Measurements from ENCODE around the gene SPPL3. TPM values are rescaled to one million over a fixed set of nuclear protein-coding genes. Genes with fewer than 3 reads are reported as not detected.

The SPPL3 gene
- total RNA-seq, 1 donor from 2014 or later = 40.3 TPM

- TF ChIP-seq CTCF (IDR thresholded peaks at IDR 0.05) = no peak
- Mint-ChIP-seq H3K36me3 (ENCODE audit: low read depth) (no peaks in the 10 kb centered on the region), H3K27ac (no peak overlapping the region), H3K4me3 (no peak overlapping the region), H3K9me3 (no peaks in the 10 kb centered on the region), H3K4me1 (no peaks in the 10 kb centered on the region), H3K27me3 (no peaks in the 10 kb centered on the region)
- POLR2A ChIA-PET = interaction anchor here (1.1 kb wide), 1 partner anchor 62 kb away, joined by 4 read pairs; no protein-coding TSS in a partner anchor
- intact Hi-C loops (cut with micrococcal nuclease) = no loop called here
- CTCF ChIA-PET = no interaction called here
- no peak for ATAC-seq (ENCODE audit: low read depth)
- DNase-seq = no peak
Observed at GRCh38 chr12:120909633-120910298, 5.6 kb upstream of the SPPL3 start.

GRCh38 chr12:120905856-120906384, 1.8 kb upstream of the SPPL3 start:
- no peak overlapping the region for H3K4me3 Mint-ChIP-seq
- no peak overlapping the region for H3K27ac Mint-ChIP-seq
- no peaks in the 10 kb centered on the region for H3K27me3 Mint-ChIP-seq
- ChIA-PET POLR2A (interaction anchor here (0.6 to 0.7 kb wide), 2 partner anchors 49 to 1124 kb away, joined by 3 to 4 read pairs; no protein-coding TSS in a partner anchor), CTCF (no interaction called here)
- no peak for TF ChIP-seq CTCF (IDR thresholded peaks at IDR 0.05)
- H3K36me3 Mint-ChIP-seq (ENCODE audit: low read depth) = peaks cover 12% of the 10 kb centered on the region
- H3K9me3 Mint-ChIP-seq = no peaks in the 10 kb centered on the region
- ATAC-seq (ENCODE audit: low read depth) (no peak), DNase-seq (no peak)
- intact Hi-C loops (cut with micrococcal nuclease) = loop anchor here (2.0 kb wide), 2 partner anchors 19 to 179 kb away; no protein-coding TSS in a partner anchor
- peaks cover 22% of the 10 kb centered on the region for H3K4me1 Mint-ChIP-seq

- no peak for TF ChIP-seq CTCF (IDR thresholded peaks at IDR 0.05)
- DNase-seq = peak; percentile 54
- intact Hi-C loops (cut with micrococcal nuclease) = loop anchor here (1.0 to 5.0 kb wide), 9 partner anchors 17 to 407 kb away; partner anchors contain the start of genes DYNLL1, MLEC and POP5
- ChIA-PET POLR2A (interaction anchor here (0.5 to 1.9 kb wide), 10 partner anchors 10 to 612 kb away, joined by 3 to 11 read pairs (median 4); partner anchors contain the start of genes MLEC and RNU4-2), CTCF (interaction anchor here (1.0 to 1.7 kb wide), 4 partner anchors 47 to 256 kb away, joined by 3 to 6 read pairs (median 4); no protein-coding TSS in a partner anchor)
- peak; percentile 62 for ATAC-seq (ENCODE audit: low read depth)
- peaks cover 23% of the 10 kb centered on the region for H3K36me3 Mint-ChIP-seq (ENCODE audit: low read depth)
- peak overlapping the region; percentile 91 for H3K27ac Mint-ChIP-seq
- H3K27me3 Mint-ChIP-seq = no peaks in the 10 kb centered on the region
- peak overlapping the region; percentile 97 for H3K4me3 Mint-ChIP-seq
- H3K9me3 Mint-ChIP-seq = no peaks in the 10 kb centered on the region
- peaks cover 36% of the 10 kb centered on the region for H3K4me1 Mint-ChIP-seq
Observed at GRCh38 chr12:120903412-120904196, 554 bp downstream of the SPPL3 start.

- ChIA-PET POLR2A (interaction anchor here (0.7 to 1.9 kb wide), 3 partner anchors 16 to 134 kb away, joined by 4 to 11 read pairs (median 5); no protein-coding TSS in a partner anchor), CTCF (interaction anchor here (1.0 to 1.5 kb wide), 3 partner anchors 51 to 255 kb away, joined by 3 to 6 read pairs (median 3); no protein-coding TSS in a partner anchor)
- Mint-ChIP-seq H3K4me3 (peak overlapping the region; percentile 97), H3K36me3 (ENCODE audit: low read depth) (peaks cover 26% of the 10 kb centered on the region), H3K9me3 (no peaks in the 10 kb centered on the region), H3K27me3 (no peaks in the 10 kb centered on the region), H3K27ac (peak overlapping the region; percentile 91), H3K4me1 (peaks cover 40% of the 10 kb centered on the region)
- no peak for TF ChIP-seq CTCF (IDR thresholded peaks at IDR 0.05)
- ATAC-seq (ENCODE audit: low read depth) = no peak
- no peak for DNase-seq
- intact Hi-C loops (cut with micrococcal nuclease) = loop anchor here (2.0 to 5.0 kb wide), 4 partner anchors 46 to 321 kb away; partner anchors contain the start of genes MLEC and POP5
Observed at GRCh38 chr12:120902846-120903411, 1.2 kb downstream of the SPPL3 start.
